Caco-2 (cell line): ENCODE data around the gene ADARB2. TPM values are rescaled to one million over a fixed set of nuclear protein-coding genes. Genes with fewer than 3 reads are reported as not detected.
A peak's percentile ranks its signal among the peaks of the same experiment; 100 is the strongest.

Source experiments
- BruUV-seq: library from RNA; stranded (reverse); fragments of 400-500 nt; replicated peaks from 2 replicates; lab custom pipeline; 2021; lab: Mats Ljungman, UMichigan
- CTCF ChIA-PET: fragments of 300-600 bp; sonication (Branson Sonifier 250); formaldehyde crosslinking; loops from one replicate; lab custom pipeline; 2022; ENCODE audit warnings: antibody characterized with exemption; lab: Charles Lee
- POLR2A ChIA-PET: fragments of 300-600 bp; sonication (Branson Sonifier 250); formaldehyde crosslinking; loops from one replicate; lab custom pipeline; 2022; ENCODE audit warnings: antibody characterized with exemption; lab: Charles Lee
- DNase-seq, 2 experiments: peaks; one replicate each; pipeline versions ENCODE4 v3.0.0 to v3.0.0-alpha.2; 2020 to 2022
- H3K27me3 ChIP-seq: replicated peaks from 2 replicates; pipeline ENCODE4 v1.6.0; 2011; ENCODE audit warnings: low read length; ENCODE audit not compliant: control insufficient read depth, insufficient read depth
- H3K36me3 ChIP-seq: 2 replicates; pipeline ENCODE4 v1.5.1; 2011; ENCODE audit warnings: low read length; ENCODE audit not compliant: control insufficient read depth, insufficient read depth
- H3K4me1 ChIP-seq: fragments of 250-450 bp; sonication (Bioruptor Pico); 2 replicates; pipeline ENCODE4 v1.5.1; 2020; ENCODE audit warnings: mild to moderate bottlenecking
- H3K4me3 ChIP-seq: 2 replicates; pipeline ENCODE4 v1.5.1; 2011; ENCODE audit warnings: low read depth, mild to moderate bottlenecking, control low read depth, low read length
- H3K9me3 ChIP-seq: fragments of 250-450 bp; sonication (Bioruptor Pico); 2 replicates; pipeline ENCODE4 v1.5.1; 2020; ENCODE audit warnings: mild to moderate bottlenecking, moderate library complexity
- H3K27ac Mint-ChIP-seq: one replicate; pipeline ENCODE4 v1.8.0; 2022; ENCODE audit warnings: mixed read lengths; ENCODE audit not compliant: unreplicated experiment
- H3K27me3 Mint-ChIP-seq: one replicate; pipeline ENCODE4 v1.8.0; 2022; ENCODE audit warnings: mixed read lengths; ENCODE audit not compliant: insufficient read depth, unreplicated experiment
- H3K36me3 Mint-ChIP-seq: one replicate; pipeline ENCODE4 v1.8.0; 2022; ENCODE audit warnings: mild to moderate bottlenecking, mixed read lengths; ENCODE audit not compliant: insufficient read depth, unreplicated experiment
- H3K4me1 Mint-ChIP-seq: one replicate; pipeline ENCODE4 v1.8.0; 2022; ENCODE audit warnings: low read depth, mixed read lengths; ENCODE audit not compliant: unreplicated experiment
- H3K4me3 Mint-ChIP-seq: one replicate; pipeline ENCODE4 v1.8.0; 2022; ENCODE audit warnings: mild to moderate bottlenecking, moderate library complexity, mixed read lengths; ENCODE audit not compliant: unreplicated experiment
- H3K9me3 Mint-ChIP-seq: one replicate; pipeline ENCODE4 v1.8.0; 2022; ENCODE audit warnings: mixed read lengths; ENCODE audit not compliant: unreplicated experiment
- intact Hi-C: fragments of 100-400 bp; cut with micrococcal nuclease; formaldehyde crosslinking; loops from one replicate; pipeline ENCODE4 v1.10.0; 2022; ENCODE audit not compliant: unreplicated experiment
- total RNA-seq: library from RNA; stranded (reverse); gene quantifications from 2 replicates; pipeline ENCODE4 v1.2.3, GENCODE V29; 2022
- TF ChIP-seq, protein P1 (sequence below), 2 experiments: fragments of 200-600 bp in 1 of 2; IDR thresholded peaks; 1 replicate in 1 of 2; 2 replicates in 1 of 2; pipeline versions ENCODE4 v1.5.1 to v1.8.0; 2011 to 2022; ENCODE audit warnings: antibody characterized with exemption in 1 of 2, control low read depth in 1 of 2, inconsistent platforms in 1 of 2, low read depth in 1 of 2, low read length in 1 of 2, mild to moderate bottlenecking in 1 of 2, moderate library complexity in 1 of 2; ENCODE audit not compliant: insufficient read depth in 1 of 2, severe bottlenecking in 1 of 2, unreplicated experiment in 1 of 2

The ADARB2 gene
- total RNA-seq, 1 experiment from 2014 or later: 0.27 TPM

DNA sequence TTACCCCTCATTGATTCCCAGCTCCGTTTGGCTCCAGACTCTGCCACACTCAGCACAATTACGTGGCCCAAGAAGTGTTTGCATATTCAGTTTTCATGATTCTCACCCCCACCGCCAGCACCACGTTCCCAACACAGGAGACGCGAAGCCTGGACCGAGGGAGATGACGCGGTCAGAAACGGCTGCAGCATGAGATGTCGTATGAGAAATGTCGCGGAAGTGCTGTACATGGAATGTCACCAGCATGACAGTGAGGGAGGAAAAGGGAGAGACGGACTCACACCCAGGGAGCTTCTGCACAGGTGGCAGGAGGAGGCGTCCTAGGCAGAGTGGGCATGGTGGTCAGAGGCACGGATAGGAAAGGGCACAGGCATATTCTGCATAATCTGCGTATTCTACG is 492.8 kb downstream of the ADARB2 start:
- CTCF ChIA-PET: interaction anchor here (1.1 kb wide), 1 partner anchor 134 kb away, joined by 5 read pairs; no protein-coding TSS in a partner anchor
- no peaks in the 10 kb centered on the region for H3K36me3 ChIP-seq
- Mint-ChIP-seq H3K27me3 (peaks cover 10% of the 10 kb centered on the region), H3K27ac (no peak overlapping the region), H3K9me3 (peaks cover 10% of the 10 kb centered on the region), H3K4me1 (peaks cover 6% of the 10 kb centered on the region), H3K36me3 (no peaks in the 10 kb centered on the region), H3K4me3 (no peak overlapping the region)
- no peak for DNase-seq
- peaks cover 1% of the 10 kb centered on the region; the same call in 1 of the 2 replicates for H3K27me3 ChIP-seq
- BruUV-seq: no TSS peak
- intact Hi-C loops: no loop called here
- H3K4me1 ChIP-seq: no peaks in the 10 kb centered on the region
- H3K9me3 ChIP-seq: 0 out of 2 replicates have a peak, but pooled peaks cover 3% of the 10 kb centered on the region
- TF ChIP-seq, protein P1, sequence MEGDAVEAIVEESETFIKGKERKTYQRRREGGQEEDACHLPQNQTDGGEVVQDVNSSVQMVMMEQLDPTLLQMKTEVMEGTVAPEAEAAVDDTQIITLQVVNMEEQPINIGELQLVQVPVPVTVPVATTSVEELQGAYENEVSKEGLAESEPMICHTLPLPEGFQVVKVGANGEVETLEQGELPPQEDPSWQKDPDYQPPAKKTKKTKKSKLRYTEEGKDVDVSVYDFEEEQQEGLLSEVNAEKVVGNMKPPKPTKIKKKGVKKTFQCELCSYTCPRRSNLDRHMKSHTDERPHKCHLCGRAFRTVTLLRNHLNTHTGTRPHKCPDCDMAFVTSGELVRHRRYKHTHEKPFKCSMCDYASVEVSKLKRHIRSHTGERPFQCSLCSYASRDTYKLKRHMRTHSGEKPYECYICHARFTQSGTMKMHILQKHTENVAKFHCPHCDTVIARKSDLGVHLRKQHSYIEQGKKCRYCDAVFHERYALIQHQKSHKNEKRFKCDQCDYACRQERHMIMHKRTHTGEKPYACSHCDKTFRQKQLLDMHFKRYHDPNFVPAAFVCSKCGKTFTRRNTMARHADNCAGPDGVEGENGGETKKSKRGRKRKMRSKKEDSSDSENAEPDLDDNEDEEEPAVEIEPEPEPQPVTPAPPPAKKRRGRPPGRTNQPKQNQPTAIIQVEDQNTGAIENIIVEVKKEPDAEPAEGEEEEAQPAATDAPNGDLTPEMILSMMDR (IDR thresholded peaks at IDR 0.05; ENCODE audit: insufficient read depth in 1 of 2, low read depth in 1 of 2, low read length in 1 of 2, severe bottlenecking in 1 of 2, unreplicated experiment in 1 of 2): no peak
- no peak overlapping the region for H3K4me3 ChIP-seq
- POLR2A ChIA-PET: no interaction called here

DNA sequence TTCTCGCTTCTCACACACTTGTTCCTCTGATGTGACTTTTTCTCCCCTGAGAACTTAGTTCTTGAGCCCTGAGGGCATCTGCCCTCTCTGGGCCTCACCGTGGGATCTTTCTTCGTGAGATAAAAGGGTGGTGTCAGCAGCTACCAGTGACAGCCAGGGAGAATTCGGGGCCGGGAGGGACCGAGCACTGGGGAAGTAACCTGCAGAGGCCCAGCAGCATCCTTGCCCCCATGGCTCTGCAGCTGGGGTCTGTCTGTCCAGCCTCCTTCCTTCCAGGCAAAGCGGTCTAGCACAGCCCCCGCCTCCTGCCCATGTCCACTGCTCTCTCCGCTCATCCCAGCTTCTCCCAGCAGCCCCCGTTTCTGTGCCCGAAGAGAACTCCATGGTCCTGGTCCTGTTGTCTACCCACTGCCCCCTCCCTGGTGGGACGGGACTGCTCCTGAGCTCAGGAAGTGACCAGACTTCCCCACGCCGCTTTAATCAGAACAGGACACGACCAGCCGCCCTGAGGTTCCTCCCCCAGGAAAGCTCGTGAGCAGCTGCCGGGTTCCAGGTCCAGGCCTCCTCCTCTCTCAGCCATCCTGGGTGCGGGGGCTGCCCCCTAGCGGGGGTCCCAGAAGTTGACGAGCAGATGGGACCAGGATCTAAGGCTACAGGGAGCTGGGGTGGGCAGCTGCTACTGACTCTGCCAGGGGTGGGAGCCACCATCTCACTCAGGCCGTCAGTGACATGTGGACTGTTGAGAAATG is 493.7 kb downstream of the ADARB2 start:
- DNase-seq: no peak
- TF ChIP-seq, protein P1 (IDR thresholded peaks at IDR 0.05; ENCODE audit: insufficient read depth in 1 of 2, low read depth in 1 of 2, low read length in 1 of 2, severe bottlenecking in 1 of 2, unreplicated experiment in 1 of 2): peak; percentile 15 to 33
- ChIA-PET POLR2A (no interaction called here), CTCF (interaction anchor here (1.1 kb wide), 1 partner anchor 134 kb away, joined by 5 read pairs; no protein-coding TSS in a partner anchor)
- 0 out of 2 replicates have a peak, but pooled peaks cover 3% of the 10 kb centered on the region for H3K9me3 ChIP-seq
- H3K27ac Mint-ChIP-seq: no peak overlapping the region
- H3K9me3 Mint-ChIP-seq: peaks cover 10% of the 10 kb centered on the region
- intact Hi-C loops: no loop called here
- no peaks in the 10 kb centered on the region for H3K4me1 ChIP-seq
- H3K4me1 Mint-ChIP-seq: peaks cover 6% of the 10 kb centered on the region
- H3K27me3 ChIP-seq: no peaks in the 10 kb centered on the region
- no peak overlapping the region for H3K4me3 ChIP-seq
- H3K4me3 Mint-ChIP-seq: no peak overlapping the region
- no TSS peak for BruUV-seq
- peaks cover 9% of the 10 kb centered on the region for H3K27me3 Mint-ChIP-seq
- H3K36me3 Mint-ChIP-seq: no peaks in the 10 kb centered on the region
- H3K36me3 ChIP-seq: no peaks in the 10 kb centered on the region

DNA sequence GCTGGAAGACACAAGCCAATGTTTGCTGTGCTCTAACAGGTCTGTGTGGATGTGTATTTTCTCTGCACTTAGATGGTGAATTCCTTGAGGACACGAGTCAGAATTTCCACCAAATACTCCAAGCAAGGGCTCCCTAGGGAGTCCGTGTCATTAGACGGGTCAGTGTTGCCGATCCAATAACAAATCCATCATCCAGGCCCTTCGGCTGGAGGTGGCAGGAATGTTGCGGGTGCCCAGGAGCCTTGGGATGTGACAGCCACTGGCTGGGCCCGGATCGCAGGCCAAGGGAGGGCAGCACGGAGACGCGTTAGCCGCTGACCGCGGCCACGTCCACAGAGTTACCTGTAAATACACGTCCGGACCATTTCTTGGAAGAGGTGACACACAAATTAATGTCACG is 494.4 kb downstream of the ADARB2 start:
- H3K27me3 ChIP-seq: no peaks in the 10 kb centered on the region
- Mint-ChIP-seq H3K36me3 (no peaks in the 10 kb centered on the region), H3K9me3 (peaks cover 10% of the 10 kb centered on the region), H3K4me1 (peaks cover 6% of the 10 kb centered on the region), H3K4me3 (no peak overlapping the region), H3K27me3 (peaks cover 8% of the 10 kb centered on the region), H3K27ac (no peak overlapping the region)
- no peak for DNase-seq
- intact Hi-C loops: no loop called here
- TF ChIP-seq, protein P1 (IDR thresholded peaks at IDR 0.05; ENCODE audit: insufficient read depth in 1 of 2, low read depth in 1 of 2, low read length in 1 of 2, severe bottlenecking in 1 of 2, unreplicated experiment in 1 of 2): no peak
- BruUV-seq: no TSS peak
- H3K9me3 ChIP-seq: 0 out of 2 replicates have a peak, but pooled peaks cover 3% of the 10 kb centered on the region
- no peaks in the 10 kb centered on the region for H3K4me1 ChIP-seq
- CTCF ChIA-PET: no interaction called here
- POLR2A ChIA-PET: no interaction called here
- no peaks in the 10 kb centered on the region for H3K36me3 ChIP-seq
- no peak overlapping the region for H3K4me3 ChIP-seq
